PC-9 (cell line): ENCODE results near the gene ENTHD1.

ENCODE experiments used
- EZH2 ChIP-seq: fragments of 200-600 bp; sonication (generic); IDR thresholded peaks from 2 replicates; pipeline ENCODE4 v1.8.0; 2017; ENCODE audit warnings: antibody characterized with exemption, low read depth
- TF ChIP-seq, protein P1 (sequence below): fragments of 200-600 bp; sonication (generic); conservative IDR thresholded peaks from 2 replicates; pipeline ENCODE4 v1.6.1; 2017; ENCODE audit warnings: mixed run types, antibody characterized with exemption, mild to moderate bottlenecking, moderate library complexity

DNA sequence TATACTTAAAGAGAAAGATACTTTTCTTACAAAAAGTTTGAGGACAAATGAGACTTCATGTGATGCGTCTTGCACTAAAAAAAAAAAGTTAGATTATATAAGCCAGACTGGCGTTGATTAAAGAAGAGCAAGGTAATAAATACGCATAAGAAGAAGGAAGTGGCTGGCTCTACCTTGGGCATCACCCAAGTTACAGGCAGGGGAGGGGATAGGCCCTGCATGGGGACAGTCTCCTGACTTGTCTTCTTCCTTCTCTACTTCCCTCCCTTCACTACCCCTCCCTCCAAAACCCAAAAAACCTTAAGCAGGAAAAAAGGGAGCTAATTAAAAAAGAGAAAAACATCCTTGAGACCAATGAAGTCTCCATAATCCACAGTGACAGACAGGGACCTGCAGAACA lies 44.3 kb upstream of the ENTHD1 start:
- TF ChIP-seq, protein P1, sequence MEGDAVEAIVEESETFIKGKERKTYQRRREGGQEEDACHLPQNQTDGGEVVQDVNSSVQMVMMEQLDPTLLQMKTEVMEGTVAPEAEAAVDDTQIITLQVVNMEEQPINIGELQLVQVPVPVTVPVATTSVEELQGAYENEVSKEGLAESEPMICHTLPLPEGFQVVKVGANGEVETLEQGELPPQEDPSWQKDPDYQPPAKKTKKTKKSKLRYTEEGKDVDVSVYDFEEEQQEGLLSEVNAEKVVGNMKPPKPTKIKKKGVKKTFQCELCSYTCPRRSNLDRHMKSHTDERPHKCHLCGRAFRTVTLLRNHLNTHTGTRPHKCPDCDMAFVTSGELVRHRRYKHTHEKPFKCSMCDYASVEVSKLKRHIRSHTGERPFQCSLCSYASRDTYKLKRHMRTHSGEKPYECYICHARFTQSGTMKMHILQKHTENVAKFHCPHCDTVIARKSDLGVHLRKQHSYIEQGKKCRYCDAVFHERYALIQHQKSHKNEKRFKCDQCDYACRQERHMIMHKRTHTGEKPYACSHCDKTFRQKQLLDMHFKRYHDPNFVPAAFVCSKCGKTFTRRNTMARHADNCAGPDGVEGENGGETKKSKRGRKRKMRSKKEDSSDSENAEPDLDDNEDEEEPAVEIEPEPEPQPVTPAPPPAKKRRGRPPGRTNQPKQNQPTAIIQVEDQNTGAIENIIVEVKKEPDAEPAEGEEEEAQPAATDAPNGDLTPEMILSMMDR, result no peak
- no peak for TF ChIP-seq EZH2
